ENCODE results near the gene SNRNP200.

SNRNP200 gene

GRCh38 chr2:96247009-96247408 lies 58.3 kb downstream of the SNRNP200 start:
- no peak for DNase-seq

DNA sequence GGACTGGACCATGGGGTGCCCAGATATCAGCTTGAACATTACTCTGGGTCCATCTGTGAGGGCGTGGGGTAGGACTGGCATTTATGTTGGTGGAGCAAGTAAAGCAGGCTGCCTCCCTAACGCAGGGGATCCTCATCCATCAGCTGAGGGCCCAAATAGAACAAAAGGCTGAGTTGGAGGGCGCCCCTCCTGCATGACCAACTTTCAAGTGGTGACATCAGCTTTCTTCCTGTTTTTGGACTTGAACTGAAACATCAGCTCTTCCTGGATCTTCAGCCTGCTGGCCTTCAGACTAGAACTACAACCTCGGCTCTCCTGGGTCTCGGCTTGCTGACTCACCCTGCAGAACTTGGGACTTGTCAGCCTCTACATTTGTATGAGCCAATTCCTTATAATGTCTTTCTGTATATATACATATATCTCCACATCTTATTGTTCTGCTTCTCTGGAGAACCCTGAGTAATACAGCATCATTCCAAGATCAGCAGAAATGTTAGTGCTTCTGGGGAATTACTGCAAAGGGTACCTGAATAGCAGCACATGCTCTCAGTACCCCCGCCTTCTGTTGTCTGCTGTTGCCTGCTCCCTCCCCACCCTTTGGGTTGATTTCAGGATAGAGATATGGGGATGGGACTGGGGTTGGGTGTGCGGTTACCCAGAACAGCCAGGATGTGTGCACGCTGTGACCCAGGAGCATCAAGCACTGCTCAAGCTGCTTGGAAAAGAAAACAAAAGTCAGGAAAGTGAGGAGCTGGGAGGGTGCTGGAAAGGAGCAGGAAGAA lies 59.5 kb downstream of the SNRNP200 start:
- no peak for DNase-seq

GRCh38 chr2:96243843-96244242 lies 61.5 kb downstream of the SNRNP200 start:
- no peak for DNase-seq

DNA sequence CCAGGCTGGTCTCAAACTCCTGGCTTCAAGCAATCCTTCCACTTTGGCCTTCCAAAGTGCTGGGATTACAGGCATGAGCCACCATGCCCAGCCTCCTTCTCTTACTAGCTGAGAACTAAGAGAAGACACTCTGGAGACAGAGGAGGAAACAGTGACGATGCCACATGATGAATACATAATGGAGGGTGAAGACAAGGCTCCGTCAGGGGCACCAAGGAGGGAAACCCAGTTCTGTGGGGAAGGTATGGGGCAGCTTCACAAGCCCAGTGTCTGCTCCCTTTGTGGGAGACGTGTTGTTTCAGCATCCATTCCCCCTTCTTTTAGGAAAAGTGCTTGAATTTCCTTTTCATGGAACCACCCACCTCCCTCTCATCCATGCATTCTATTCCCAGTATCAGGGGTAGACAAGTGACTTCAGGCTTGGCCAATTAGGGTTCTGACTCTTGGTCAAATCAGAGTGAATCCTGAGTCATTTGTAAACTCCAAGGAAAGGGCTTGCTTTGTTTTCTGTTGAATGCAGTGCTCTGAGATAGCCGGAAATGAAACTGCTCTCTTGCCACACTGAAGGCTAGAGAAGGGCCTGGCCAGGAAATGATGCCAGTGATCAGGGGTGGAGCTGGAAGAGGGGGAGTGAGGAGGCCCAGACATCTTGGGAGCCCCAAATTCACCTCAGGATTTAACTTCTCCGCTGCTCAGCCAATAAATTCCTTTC lies 63.3 kb downstream of the SNRNP200 start:
- peak; percentile 76 for DNase-seq

DNA sequence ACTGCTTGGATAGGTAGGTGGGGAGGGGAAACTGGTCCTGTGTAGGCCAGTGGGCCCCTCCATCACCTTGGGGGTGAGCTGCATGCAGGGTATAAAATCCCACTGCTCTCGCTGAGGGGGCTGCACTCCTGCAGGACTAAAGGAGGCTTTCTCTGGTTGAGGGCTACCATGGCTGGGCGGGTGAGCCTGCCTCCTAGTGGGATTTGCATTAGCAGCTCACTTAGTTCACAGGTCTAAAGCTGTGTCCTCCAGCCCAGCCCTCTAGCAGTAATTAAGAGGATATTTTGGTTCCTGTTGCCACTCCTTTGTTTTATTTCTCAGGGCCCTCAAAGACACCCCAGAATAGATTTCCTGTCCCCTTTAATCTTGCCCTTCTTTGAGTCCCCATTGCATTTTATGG lies 64.1 kb downstream of the SNRNP200 start:
- DNase-seq: no peak

DNA sequence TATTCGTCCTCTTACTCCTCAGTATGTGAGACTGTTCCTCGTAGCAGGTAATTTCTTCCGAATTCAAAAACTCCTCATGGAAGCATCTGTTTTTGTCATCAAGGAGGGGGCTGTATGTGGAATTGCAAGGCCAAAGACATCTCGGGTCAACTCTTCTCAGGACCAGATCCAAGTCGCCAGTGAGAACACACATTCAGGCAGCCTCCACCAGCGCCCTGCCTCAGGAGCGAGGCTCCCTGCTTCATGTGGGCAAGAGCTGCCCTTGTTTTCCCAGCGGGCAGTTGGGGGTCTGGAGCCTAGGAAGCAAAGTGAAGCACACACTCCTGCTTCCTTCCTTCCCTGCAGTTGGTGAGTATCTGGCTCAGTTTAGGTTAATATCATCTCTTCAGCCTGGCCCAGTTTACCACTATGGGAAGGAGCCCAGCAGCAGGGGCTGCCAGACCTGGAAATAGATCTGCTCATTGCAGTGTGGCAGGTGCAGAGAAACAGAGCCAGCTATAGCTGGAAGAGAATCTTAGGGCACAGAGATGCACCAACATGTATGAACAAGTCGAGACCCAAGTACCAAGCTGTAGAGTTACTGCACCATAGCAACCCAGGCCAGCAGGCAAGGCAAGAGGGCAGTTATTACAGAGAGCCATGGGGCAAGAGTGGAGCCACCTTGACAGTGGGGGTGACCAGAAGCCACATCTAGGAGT lies 64.9 kb downstream of the SNRNP200 start:
- no peak for DNase-seq

GRCh38 chr2:96239745-96240264 lies 65.5 kb downstream of the SNRNP200 start:
- no peak for DNase-seq

- no peak for DNase-seq
These were observed 66.3 kb downstream of the SNRNP200 start for GRCh38 chr2:96239091-96239490.

DNA sequence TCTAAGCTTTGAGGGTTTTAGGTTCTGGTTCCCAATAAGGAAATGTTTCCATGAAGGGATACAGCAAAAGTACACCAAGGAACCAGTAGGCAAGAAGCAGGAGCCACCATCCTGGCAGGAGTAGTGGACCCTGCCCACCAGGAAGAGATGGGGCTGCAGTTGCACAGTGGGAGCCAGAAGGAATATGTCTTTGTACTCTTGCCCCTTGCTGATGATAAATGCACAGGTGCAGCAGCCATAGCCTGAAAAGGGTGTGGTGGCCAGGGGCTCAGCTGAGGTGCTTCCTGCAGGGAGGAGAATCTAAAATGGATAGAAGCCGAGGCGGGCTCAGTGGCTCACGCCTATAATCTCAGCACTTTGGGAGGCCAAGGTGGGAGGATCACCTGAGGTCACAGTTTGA lies 67.1 kb downstream of the SNRNP200 start:
- no peak for DNase-seq

DNA sequence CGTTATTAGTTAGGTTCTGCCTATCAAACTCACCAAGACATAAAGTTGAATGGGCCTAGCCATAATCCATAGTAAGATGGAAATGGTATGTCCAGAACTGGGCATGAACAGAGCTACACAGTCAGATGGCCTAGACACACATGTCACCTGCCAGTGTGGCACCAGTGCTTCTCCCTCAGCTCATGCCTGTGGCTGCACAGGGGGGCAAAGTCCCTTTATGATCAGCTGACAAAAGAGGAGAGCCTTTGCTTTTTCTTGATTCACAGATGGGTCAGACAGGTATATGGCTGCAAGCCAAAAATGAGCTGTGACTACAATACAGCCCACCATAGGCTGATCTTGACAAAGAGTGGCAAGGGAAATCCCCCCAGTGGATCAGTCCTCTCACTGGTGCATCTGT lies 68.5 kb downstream of the SNRNP200 start:
- DNase-seq: no peak

- DNase-seq: no peak
These were observed 71.4 kb downstream of the SNRNP200 start for GRCh38 chr2:96233880-96234316.

DNA sequence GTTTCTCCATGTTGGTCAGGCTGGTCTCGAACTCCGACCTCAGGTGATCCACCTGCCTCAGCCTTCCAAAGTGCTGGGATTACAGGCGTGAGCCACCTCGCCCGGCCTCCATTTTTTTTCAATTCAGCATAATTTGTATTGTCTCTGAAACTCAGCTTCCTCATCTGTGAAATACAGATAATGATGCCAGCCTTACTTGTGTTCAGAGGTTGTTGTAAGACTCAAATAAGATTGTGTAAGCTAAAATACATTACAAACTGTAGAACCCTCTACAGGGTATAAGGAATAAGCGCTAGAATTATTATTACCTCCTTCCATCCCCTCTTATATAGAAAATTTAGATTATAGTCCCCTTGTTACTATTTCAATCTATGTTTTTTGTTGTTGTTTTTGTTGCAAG lies 71.9 kb downstream of the SNRNP200 start:
- no peak for DNase-seq

DNA sequence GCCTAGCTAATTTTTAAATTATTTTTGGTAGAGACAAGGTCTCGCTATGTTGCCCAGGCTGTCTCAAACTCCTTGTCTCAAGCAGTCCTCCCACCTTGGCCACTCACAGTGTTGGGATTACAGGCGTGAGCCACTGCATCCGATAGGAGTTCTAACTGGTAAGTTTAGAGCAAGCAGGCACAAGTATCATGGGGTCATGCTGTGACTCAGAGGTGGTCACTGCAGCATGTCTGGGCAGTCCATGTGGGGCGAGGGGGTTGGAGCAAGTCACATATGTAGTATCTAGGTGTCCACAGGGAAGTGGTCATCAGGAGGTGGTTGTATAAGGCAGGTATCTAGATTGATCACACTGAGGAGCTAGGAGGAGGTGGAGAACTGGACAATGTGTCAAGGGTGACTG lies 74.0 kb downstream of the SNRNP200 start:
- no peak for DNase-seq

- no peak for DNase-seq
These were observed 80.3 kb downstream of the SNRNP200 start for GRCh38 chr2:96225016-96225533.

Measured in activated CD4-positive, alpha-beta T cell treated with anti-CD3 and anti-CD28 coated beads for 48 hours (primary cell).